Temporal lobe (tissue), 1 donor: Measurements from ENCODE around the gene FRMD7. TPM values are rescaled to one million over a fixed set of nuclear protein-coding genes. Genes with fewer than 3 reads are reported as not detected.

Experiments used
- total RNA-seq: library from RNA; depleted of rRNA; stranded (reverse); fragments of >200 nt; gene quantifications from one replicate; pipeline ENCODE4 v1.2.3, GENCODE V29; 2014

The FRMD7 gene
- total RNA-seq, 1 donor from 2014 or later, result 0.49 TPM

Other genes starting within 250 kb of the FRMD7 start
- 0.98 TPM for gene STK26, start 104.7 kb downstream of the FRMD7 start, total RNA-seq
- gene RAP2C, start 91.4 kb upstream of the FRMD7 start, total RNA-seq, result 12.8 TPM